Stimulated activated naive CD4-positive, alpha-beta T cell treated with Interleukin-2 at 50 U/mL for 16 hours (primary cell): ENCODE results near the gene DBP.

Experiments used
- DNase-seq: peaks from one replicate; lab custom pipeline; 2025; lab: John Stamatoyannopoulos, UW

The DBP gene

DNA sequence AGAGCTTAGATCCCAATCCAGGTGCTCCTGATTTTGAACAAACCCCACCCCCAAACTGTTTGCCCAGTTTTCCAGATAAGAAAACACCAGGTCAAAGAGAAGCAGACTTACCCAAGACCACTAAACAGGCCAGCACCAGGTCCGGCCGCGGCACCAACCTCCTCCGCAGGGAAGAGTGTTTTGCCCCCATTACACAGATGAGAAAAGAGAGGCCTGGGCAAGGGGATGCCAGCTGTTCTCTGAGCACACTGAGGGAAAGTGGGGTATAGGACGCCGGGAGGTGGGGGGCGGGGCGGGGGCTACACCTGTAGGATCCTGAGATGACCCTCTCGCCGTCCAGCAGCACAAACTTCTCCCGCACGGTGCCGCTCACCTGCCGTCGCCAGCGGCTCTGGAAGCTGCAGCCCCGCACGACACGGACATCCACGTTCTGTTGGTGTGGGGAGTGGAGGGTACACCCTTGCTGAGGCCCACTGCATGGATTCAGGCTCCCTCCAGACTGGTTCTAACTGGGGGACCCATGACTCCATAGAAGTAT lies 27.5 kb downstream of the DBP start:
- DNase-seq: no peak

- DNase-seq: peak; percentile 55
Measured at GRCh38 chr19:48608798-48609263, 28.3 kb downstream of the DBP start.

DNA sequence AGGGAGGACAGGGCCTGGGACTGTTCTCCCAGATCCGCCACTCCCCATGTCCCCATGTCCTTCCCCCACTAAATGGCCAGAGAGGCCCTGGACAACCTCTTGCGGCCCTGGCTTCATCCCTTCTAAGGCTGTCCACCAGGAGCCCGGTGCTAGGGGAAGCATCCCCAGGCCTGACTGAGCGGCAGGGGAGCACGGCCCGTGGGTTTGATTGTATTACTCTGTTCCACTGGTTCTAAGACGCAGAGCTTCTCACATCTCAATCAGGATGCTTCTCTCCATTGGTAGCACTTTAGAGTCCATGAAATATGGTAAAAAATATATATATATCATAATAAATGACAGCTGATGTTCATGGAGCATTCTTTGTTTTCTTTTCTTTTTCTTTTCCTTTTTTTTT lies 29.8 kb downstream of the DBP start:
- DNase-seq: no peak

GRCh38 chr19:48606463-48607358 lies 30.5 kb downstream of the DBP start, which contains the start of gene SPACA4:
Gene SPACA4 (plus strand): TSS chr19:48606742. CDS start chr19:48606979, 237 bp downstream.
- no peak for DNase-seq

GRCh38 chr19:48603850-48604249 lies 33.3 kb downstream of the DBP start:
- DNase-seq: no peak

DNA sequence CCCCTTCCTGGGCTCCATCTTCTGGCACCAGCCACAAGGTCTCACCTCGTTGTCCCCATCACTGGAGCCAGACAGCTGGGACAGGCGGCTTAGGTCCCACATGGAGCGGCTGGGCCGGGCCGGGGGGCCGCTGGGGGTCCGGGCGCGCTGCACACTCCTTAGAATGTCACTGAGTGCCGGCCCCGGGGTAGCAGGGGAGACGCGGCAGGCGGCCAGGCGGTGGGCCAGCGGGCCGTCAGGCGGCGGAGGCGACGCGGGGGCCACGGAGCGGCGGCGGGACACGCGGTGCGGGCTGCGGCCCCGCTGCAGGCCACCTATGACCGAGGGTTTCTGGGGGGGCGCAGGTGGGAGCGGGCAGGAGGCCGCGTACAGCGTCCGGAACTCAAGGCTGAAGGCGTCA lies 33.7 kb downstream of the DBP start:
- no peak for DNase-seq

- DNase-seq: no peak
Measured at GRCh38 chr19:48603001-48603400, 34.2 kb downstream of the DBP start.

GRCh38 chr19:48600679-48601417 lies 36.3 kb downstream of the DBP start:
- no peak for DNase-seq

DNA sequence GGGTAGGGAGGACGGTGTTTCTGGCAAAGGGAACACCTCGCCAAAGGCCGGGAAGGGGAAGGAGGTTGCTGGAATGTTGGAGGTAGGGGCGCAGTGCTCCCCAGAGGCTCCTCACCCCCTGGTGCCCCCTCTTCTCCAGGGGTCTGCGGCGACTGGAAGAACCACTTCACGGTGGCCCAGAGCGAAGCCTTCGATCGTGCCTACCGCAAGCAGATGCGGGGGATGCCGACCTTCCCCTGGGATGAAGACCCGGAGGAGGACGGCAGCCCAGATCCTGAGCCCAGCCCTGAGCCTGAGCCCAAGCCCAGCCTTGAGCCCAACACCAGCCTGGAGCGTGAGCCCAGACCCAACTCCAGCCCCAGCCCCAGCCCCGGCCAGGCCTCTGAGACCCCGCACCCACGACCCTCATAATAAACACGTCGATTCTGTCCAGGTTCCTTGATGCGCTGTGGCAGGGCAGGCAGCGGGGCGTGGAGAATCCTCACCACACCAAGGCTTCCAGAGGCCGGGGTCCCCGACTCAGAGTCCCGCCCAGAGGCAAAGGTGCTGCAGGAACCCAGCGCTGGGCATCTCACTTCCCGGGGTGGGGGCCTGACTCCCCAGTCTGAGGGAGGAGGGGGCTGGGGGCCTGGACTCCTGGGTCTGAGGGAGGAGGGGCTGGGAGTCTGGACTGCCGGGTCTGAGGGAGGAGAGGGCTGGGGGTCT lies 38.0 kb downstream of the DBP start:
- DNase-seq: no peak

DNA sequence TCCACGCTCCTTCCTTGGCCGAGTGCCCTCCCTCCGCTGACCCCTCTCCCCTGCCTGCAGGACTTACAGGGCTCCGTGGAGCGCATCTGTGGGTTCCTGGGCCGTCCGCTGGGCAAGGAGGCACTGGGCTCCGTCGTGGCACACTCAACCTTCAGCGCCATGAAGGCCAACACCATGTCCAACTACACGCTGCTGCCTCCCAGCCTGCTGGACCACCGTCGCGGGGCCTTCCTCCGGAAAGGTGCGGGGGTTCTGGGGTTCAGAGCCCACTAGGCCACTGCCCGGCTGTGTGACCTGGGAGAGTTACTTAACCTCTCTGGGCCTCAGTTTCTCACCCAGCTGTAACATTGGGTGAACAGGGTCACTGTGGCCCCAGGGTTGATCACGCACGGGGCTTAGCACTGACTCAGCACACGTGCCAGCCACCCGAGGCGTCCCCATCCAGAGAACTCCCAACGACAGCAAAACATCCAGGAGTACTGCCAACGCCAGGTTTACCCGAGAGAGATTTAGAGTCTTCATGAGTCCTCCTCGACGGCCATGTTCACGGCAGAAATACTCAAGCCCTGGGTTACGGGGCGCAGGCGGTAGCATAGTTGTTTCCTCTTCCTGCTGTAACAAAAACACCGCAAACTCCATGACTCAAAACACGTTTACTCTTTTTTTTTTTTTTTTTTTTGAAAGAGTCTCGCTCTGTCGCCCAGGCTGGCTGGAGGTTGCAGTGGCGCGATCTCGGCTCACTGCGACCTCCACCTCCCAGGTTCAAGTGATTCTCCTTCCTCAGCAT lies 40.3 kb downstream of the DBP start:
- DNase-seq: peak; percentile 54

DNA sequence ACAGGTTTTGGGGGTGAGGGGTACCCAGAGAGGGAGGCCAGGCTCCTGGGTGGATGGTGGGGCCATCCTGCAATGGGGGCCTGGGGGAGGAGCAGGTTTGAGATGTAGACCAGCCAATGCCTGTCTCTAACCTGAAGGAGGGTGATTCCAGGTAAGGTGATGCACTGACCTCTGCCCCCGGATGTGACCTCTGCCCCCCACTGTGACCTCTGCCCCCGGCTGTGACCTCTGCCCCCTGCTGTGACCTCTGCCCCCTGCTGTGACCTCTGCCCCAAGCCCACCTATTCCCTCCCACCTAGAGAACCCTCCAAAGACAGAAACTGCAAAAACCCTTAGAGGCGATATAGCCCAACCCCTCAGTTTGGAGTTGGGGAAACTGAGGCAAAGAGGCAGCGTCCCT lies 40.9 kb downstream of the DBP start:
- no peak for DNase-seq

- DNase-seq: no peak
Measured at GRCh38 chr19:48595833-48596232, 41.3 kb downstream of the DBP start.

GRCh38 chr19:48595171-48595570 lies 42.0 kb downstream of the DBP start:
- no peak for DNase-seq

DNA sequence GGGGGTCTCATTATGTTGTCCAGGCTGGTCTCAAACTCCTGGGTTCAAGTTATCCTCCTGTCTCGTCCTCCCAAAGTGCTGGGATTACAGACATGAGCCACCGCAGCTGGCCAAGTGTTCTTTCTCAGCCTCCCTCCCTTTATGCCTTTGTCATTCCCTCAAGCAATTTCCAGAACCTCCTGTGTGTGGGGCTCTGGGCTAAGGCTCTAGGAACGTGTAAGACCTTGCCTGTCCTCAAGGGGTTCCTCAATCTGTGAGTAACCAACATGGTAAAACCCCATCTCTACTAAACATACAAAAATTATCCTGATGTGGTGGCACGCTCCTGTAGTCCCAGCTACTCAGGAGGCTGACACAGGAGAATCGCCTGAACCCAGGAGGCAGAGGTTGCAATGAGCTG lies 46.2 kb downstream of the DBP start:
- DNase-seq: no peak

DNA sequence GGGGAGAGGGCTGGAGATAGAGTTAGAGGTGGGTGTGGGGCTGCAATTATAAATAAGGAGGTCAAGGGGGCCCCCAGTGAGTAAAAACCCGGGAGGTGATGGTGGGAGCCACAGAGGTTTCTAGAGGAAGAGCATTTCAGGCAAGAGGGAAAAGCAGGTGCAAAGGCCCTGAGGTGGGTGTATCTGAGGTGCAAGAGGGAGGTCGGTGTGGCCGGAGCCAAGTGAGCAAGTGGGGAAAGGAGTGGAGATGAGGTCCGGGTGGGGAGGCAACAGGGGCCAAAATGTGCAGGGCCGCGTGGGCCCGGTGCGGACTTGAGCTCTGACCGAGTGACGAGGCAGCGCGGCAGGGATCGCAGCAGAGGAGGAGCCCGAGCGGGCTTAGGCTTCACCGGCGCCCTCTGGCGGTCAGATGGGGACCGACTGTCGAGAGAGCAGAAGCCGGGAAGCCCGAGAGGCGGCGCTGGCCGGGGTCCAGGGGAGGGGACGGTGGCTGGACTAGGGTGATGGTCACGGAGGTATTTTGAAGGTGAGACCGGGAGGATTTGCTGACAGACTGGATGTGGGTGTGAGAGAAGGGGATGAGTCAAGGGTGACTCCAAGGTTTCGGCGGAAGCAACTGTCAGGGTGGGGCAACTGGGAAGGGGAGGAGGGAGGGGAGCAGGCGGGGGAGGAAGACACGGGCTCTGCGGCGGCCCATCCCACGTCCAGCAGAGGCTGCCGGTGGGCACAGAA lies 48.3 kb downstream of the DBP start:
- peak; percentile 82 for DNase-seq

- no peak for DNase-seq
Measured at GRCh38 chr19:48587387-48587786, 49.8 kb downstream of the DBP start.

DNA sequence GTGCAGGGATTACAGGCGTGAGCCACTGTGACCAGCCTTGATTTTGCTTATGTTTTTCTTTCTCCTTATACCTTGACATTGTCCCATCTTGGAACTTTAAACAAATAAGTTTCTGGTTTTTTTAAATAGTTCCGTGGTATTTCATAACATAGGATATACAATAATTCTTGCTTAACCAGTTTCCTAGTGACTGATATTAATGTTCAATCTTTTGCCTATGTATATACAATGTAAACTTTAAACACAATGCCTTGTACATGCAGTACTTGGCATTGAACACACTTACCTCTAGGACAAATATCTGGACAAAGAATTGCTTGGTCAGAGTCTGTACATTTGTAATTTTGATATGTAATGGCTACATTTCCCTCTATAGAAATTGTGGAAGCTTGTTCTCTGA lies 55.0 kb downstream of the DBP start:
- DNase-seq: no peak
